Upper lobe of left lung (tissue), 6 donors: ENCODE data around the gene RFXANK. TPM values are rescaled to one million over a fixed set of nuclear protein-coding genes. Genes with fewer than 3 reads are reported as not detected.

ENCODE experiments used
- ATAC-seq, 2 donors: fragments of 200-7000 bp; cut with Tn5 transposase; one replicate each; pipeline ENCODE4 v1.9.1; 2022; ENCODE audit warnings: mild to moderate bottlenecking in 2 of 2, moderate library complexity in 2 of 2; ENCODE audit not compliant: low FRiP score in 2 of 2
- DNase-seq, 2 donors: peaks; one replicate each; pipeline ENCODE4 v3.0.0-alpha.2; 2019 to 2020
- H3K27ac ChIP-seq, 4 donors: fragments of 200-600 bp; sonication (generic); one replicate each; pipeline ENCODE4 v1.5.1; 2016 to 2019
- H3K27me3 ChIP-seq, 4 donors: fragments of 200-600 bp; sonication (generic); one replicate each; pipeline ENCODE4 v1.5.1; 2017 to 2019
- H3K36me3 ChIP-seq, 4 donors: fragments of 200-600 bp; sonication (generic); one replicate each; pipeline ENCODE4 v1.5.1; 2016 to 2019
- H3K4me1 ChIP-seq, 4 donors: fragments of 200-600 bp; sonication (generic); one replicate each; pipeline ENCODE4 v1.5.1; 2018 to 2019
- H3K4me3 ChIP-seq, 4 donors: fragments of 200-600 bp; sonication (generic); one replicate each; pipeline ENCODE4 v1.5.1; 2017 to 2019; ENCODE audit warnings: mild to moderate bottlenecking in 2 of 4, moderate library complexity in 1 of 4
- H3K9me3 ChIP-seq, 4 donors: fragments of 200-600 bp; sonication (generic); one replicate each; pipeline ENCODE4 v1.5.1; 2018 to 2019
- EP300 ChIP-seq, 4 donors: sonication (generic); formaldehyde crosslinking; IDR thresholded peaks; one replicate each; pipeline ENCODE4 v1.5.1; 2017; ENCODE audit warnings: antibody characterized with exemption in 4 of 4, control low read depth in 2 of 4
- POLR2A ChIP-seq, 4 donors: fragments of 450-650 bp; IDR thresholded peaks; one replicate each; pipeline ENCODE4 v1.5.1; 2016 to 2017; ENCODE audit warnings: antibody characterized with exemption in 4 of 4, mild to moderate bottlenecking in 2 of 4
- POLR2AphosphoS5 ChIP-seq, 2 donors: sonication (generic); formaldehyde crosslinking; IDR thresholded peaks; one replicate each; pipeline ENCODE4 v1.5.1; 2017; ENCODE audit warnings: antibody characterized with exemption in 2 of 2
- WGBS, 2 donors: methylation state at CpG; one replicate each; pipeline ENCODE4 v1.1.5; 2017 to 2018; 5-methylcytosine and 5-hydroxymethylcytosine counted together
- total RNA-seq, 6 donors: library from RNA; depleted of rRNA in 4 of 6; stranded (reverse); fragments of >200 nt in 4 of 6; gene quantifications; one replicate each; pipeline versions ENCODE4 v1.1.0 to v1.2.1, GENCODE V29; 2016 to 2021
- TF ChIP-seq, protein P1 (sequence below), 6 experiments: fragments of 450-650 bp in 4 of 6; fragments of 200-600 bp in 2 of 6; sonication (generic) in 2 of 6; IDR thresholded peaks; one replicate each; pipeline ENCODE4 v1.5.1; 2016 to 2019; ENCODE audit warnings: antibody characterized with exemption in 6 of 6
- donor health status: DM: no; HTN: no; CAD: no; lungs with moderate emphysema.
- donor health status: DM: no; HTN: yes; CAD: no; lungs with severe emphysema.

The RFXANK gene
- total RNA-seq, 6 donors from 2014 or later = 39.1 to 79.7 (median 67.3) TPM

DNA sequence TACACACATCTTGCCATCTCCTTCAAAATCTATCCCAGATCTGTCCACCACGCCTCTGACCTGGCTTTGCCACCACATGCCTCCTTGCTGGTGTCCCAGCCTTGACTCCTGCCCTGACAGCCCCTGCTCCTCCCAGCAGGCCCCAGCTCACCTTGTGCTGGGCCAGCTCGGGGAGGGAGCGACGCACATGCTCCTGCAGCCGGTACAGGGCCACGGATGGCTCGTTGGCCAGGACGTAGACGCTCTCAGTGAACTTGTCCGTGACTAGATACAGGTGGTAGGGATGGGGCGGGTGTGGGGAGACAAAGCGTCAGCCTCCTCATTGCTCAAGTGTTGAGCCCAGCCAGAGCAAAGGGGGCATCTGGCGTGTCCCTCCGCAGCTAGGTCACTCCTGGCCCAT lies 5.3 kb upstream of the RFXANK start:
- Histone ChIP-seq H3K4me1 (peaks cover 22 to 50% (median 25%) of the 10 kb centered on the region in 4 donors), H3K9me3 (no peaks in the 10 kb centered on the region), H3K36me3 (peaks cover 8 to 36% (median 16%) of the 10 kb centered on the region in 4 donors), H3K27ac (peak overlapping the region; percentile 43 to 84 (median 70)), H3K4me3 (no peak overlapping the region), H3K27me3 (no peaks in the 10 kb centered on the region)
- DNase-seq (no peak), ATAC-seq (no peak)
- TF ChIP-seq, protein P1, sequence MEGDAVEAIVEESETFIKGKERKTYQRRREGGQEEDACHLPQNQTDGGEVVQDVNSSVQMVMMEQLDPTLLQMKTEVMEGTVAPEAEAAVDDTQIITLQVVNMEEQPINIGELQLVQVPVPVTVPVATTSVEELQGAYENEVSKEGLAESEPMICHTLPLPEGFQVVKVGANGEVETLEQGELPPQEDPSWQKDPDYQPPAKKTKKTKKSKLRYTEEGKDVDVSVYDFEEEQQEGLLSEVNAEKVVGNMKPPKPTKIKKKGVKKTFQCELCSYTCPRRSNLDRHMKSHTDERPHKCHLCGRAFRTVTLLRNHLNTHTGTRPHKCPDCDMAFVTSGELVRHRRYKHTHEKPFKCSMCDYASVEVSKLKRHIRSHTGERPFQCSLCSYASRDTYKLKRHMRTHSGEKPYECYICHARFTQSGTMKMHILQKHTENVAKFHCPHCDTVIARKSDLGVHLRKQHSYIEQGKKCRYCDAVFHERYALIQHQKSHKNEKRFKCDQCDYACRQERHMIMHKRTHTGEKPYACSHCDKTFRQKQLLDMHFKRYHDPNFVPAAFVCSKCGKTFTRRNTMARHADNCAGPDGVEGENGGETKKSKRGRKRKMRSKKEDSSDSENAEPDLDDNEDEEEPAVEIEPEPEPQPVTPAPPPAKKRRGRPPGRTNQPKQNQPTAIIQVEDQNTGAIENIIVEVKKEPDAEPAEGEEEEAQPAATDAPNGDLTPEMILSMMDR (IDR thresholded peaks at IDR 0.05) = no peak
- 97% methylated on average over 14 of the region's 14 CpGs for WGBS, 2 donors

DNA sequence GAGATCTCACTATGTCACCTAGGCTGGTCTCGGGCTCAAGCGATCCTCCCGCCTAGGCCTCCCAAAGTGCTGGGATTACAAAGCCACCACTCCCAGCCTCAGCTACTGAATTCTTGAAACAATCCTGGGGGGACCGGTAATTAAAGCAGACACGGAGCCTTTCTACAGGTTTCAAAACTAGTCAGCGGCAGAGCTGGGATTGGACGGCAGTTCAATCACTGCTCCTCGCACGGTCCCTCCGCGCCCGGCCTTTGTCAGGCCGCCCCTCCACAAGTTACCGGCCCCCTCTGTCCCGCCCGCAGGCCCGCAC lies 335 bp upstream of the RFXANK start:
- peak overlapping the region; percentile 80 to 95 (median 94) for H3K4me3 ChIP-seq
- no peaks in the 10 kb centered on the region for H3K9me3 ChIP-seq
- H3K27ac ChIP-seq = peak overlapping the region; percentile 96 to 100 (median 99)
- DNase-seq = no peak
- H3K4me1 ChIP-seq = peaks cover 38 to 63% (median 45%) of the 10 kb centered on the region in 4 donors
- H3K36me3 ChIP-seq = peaks cover 0 to 13% (median 6%) of the 10 kb centered on the region in 4 donors
- H3K27me3 ChIP-seq = no peaks in the 10 kb centered on the region
- ATAC-seq = no peak
- TF ChIP-seq, protein P1 (IDR thresholded peaks at IDR 0.05) = no peak
- TF ChIP-seq POLR2AphosphoS5 (IDR thresholded peaks at IDR 0.05) (no peak), EP300 (IDR thresholded peaks at IDR 0.05) (no peak), POLR2A (IDR thresholded peaks at IDR 0.05) (no peak)
- WGBS, 2 donors = 1 to 3% methylated on average over 8 to 17 of the region's 17 CpGs

DNA sequence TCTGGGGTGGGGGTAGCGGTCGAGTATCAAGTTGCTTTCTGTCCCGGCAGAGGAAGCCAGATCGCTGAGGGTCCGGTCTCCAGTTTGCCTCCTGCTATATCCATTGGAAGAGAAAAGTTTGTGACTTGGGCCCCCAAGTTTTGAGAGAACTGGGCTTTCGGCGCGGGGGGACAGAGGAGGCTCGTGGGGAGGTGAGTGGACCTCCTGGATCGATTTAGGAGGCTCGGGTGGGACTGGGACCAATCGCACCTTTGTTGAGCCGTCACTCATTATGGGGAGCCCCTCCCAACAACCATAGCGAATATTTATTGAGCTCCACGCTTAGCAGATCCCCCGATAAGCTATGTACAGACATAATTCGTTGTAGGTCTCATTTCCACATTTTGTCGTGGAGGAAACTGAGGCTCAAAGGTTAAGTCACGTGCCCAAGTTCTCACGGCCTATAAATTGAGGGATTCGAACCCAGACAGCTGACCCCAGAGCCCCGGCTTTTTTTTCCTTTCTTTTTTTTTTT lies 909 bp downstream of the RFXANK start:
- H3K9me3 ChIP-seq = no peaks in the 10 kb centered on the region
- no peak for TF ChIP-seq POLR2AphosphoS5 (IDR thresholded peaks at IDR 0.05)
- TF ChIP-seq EP300 (IDR thresholded peaks at IDR 0.05) = no peak
- TF ChIP-seq, protein P1 (IDR thresholded peaks at IDR 0.05) = no peak
- no peak for TF ChIP-seq POLR2A (IDR thresholded peaks at IDR 0.05)
- 1 to 2% methylated on average over 14 to 21 of the region's 22 CpGs for WGBS, 2 donors
- peak overlapping the region; percentile 40 to 95 (median 86) for H3K4me3 ChIP-seq
- peaks cover 0 to 22% (median 16%) of the 10 kb centered on the region in 4 donors for H3K36me3 ChIP-seq
- no peak for ATAC-seq
- H3K4me1 ChIP-seq = peaks cover 38 to 59% (median 45%) of the 10 kb centered on the region in 4 donors
- no peaks in the 10 kb centered on the region for H3K27me3 ChIP-seq
- peak overlapping the region; percentile 96 to 100 (median 99) for H3K27ac ChIP-seq
- no peak for DNase-seq

DNA sequence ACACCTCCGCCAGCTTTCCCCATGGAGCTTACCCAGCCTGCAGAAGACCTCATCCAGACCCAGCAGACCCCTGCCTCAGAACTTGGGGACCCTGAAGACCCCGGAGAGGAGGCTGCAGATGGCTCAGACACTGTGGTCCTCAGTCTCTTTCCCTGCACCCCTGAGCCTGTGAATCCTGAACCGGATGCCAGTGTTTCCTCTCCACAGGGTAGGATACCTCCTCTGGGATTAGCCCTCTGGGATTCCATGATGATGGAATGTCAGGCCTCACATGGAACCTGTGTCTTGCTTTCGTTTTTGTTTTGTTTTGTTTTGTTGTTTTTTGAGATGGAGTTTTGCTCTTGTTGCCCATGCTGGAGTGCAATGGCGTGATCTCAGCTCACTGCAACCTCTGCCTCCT lies 1.9 kb downstream of the RFXANK start:
- Histone ChIP-seq H3K9me3 (no peaks in the 10 kb centered on the region), H3K4me3 (peak overlapping the region in 1 of 4 donors; percentile 80), H3K36me3 (peaks cover 0 to 31% (median 26%) of the 10 kb centered on the region in 4 donors), H3K4me1 (peaks cover 38 to 50% (median 45%) of the 10 kb centered on the region in 4 donors), H3K27ac (peak overlapping the region in 2 of 4 donors; percentile 99 to 100), H3K27me3 (no peaks in the 10 kb centered on the region)
- WGBS, 2 donors = 75 to 79% methylated on average over 5 of the region's 5 CpGs
- ATAC-seq = no peak
- DNase-seq = no peak
- TF ChIP-seq, protein P1 (IDR thresholded peaks at IDR 0.05) = no peak
- TF ChIP-seq POLR2A (IDR thresholded peaks at IDR 0.05) (no peak), POLR2AphosphoS5 (IDR thresholded peaks at IDR 0.05) (no peak), EP300 (IDR thresholded peaks at IDR 0.05) (no peak)
